CD4-positive, alpha-beta T cell (primary cell): ENCODE data around the gene HPS1. TPM values are rescaled to one million over a fixed set of nuclear protein-coding genes. Genes with fewer than 3 reads are reported as not detected.

ENCODE experiments used
- ATAC-seq: fragments of 200-7000 bp; cut with Tn5 transposase; one replicate; pipeline ENCODE4 v1.10.0; 2022; ENCODE audit warnings: mild to moderate bottlenecking; ENCODE audit not compliant: poor library complexity
- CTCF ChIA-PET: fragments of 350-600 bp; sonication (Branson Sonifier 250); formaldehyde crosslinking; loops from one replicate; lab custom pipeline; 2021; ENCODE audit warnings: antibody characterized with exemption, inconsistent platforms; lab: Charles Lee
- POLR2A ChIA-PET: fragments of 350-600 bp; sonication (Branson Sonifier 250); formaldehyde crosslinking; loops from one replicate; lab custom pipeline; 2021; ENCODE audit warnings: antibody characterized with exemption, inconsistent platforms; lab: Charles Lee
- DNase-seq, 14 experiments: peaks; one replicate each; pipeline ENCODE4 v3.0.0-alpha.2; 2013 to 2020; ENCODE audit warnings: mixed read lengths in 2 of 14
- H3K27ac ChIP-seq, 2 donors: one replicate each; pipeline versions ENCODE4 v1.5.1 to v1.7.0; 2013; ENCODE audit warnings: low read length in 2 of 2, low read depth in 1 of 2, mild to moderate bottlenecking in 1 of 2
- H3K27me3 ChIP-seq, 2 experiments: 1 replicate in 1 of 2; 2 replicates in 1 of 2; pipeline versions ENCODE4 v1.6.1 to v1.7.0; 2013; ENCODE audit warnings: low read length in 2 of 2, control low read depth in 1 of 2, mild to moderate bottlenecking in 1 of 2, moderate library complexity in 1 of 2; ENCODE audit not compliant: insufficient read depth in 2 of 2, control insufficient read depth in 1 of 2
- H3K36me3 ChIP-seq: one replicate; pipeline ENCODE4 v1.6.1; 2013; ENCODE audit warnings: low read length, control low read depth; ENCODE audit not compliant: insufficient read depth
- H3K4me1 ChIP-seq: one replicate; pipeline ENCODE4 v1.6.1; 2013; ENCODE audit warnings: low read length, control low read depth; ENCODE audit not compliant: insufficient read depth
- H3K4me3 ChIP-seq: one replicate; pipeline ENCODE4 v1.5.1; 2013; ENCODE audit warnings: mild to moderate bottlenecking, low read length, moderate library complexity
- H3K9me3 ChIP-seq, 2 experiments: 1 replicate in 1 of 2; 2 replicates in 1 of 2; pipeline versions ENCODE4 v1.6.1 to v1.7.0; 2013; ENCODE audit warnings: low read length in 2 of 2, mild to moderate bottlenecking in 2 of 2, control low read depth in 1 of 2, moderate library complexity in 1 of 2; ENCODE audit not compliant: control insufficient read depth in 1 of 2, insufficient read depth in 1 of 2
- H3K27ac Mint-ChIP-seq: one replicate; pipeline ENCODE4 v1.8.0; 2020; ENCODE audit warnings: mixed read lengths
- H3K27me3 Mint-ChIP-seq: one replicate; pipeline ENCODE4 v1.8.0; 2021; ENCODE audit warnings: mixed read lengths
- H3K36me3 Mint-ChIP-seq: one replicate; pipeline ENCODE4 v1.8.0; 2021; ENCODE audit warnings: low read depth, mixed read lengths
- H3K4me1 Mint-ChIP-seq: one replicate; pipeline ENCODE4 v1.8.0; 2021; ENCODE audit warnings: low read depth, mixed read lengths
- H3K4me3 Mint-ChIP-seq: one replicate; pipeline ENCODE4 v1.8.0; 2020; ENCODE audit warnings: mild to moderate bottlenecking, mixed read lengths
- H3K9me3 Mint-ChIP-seq: one replicate; pipeline ENCODE4 v1.8.0; 2020; ENCODE audit warnings: mixed read lengths
- intact Hi-C, 2 experiments: fragments of 100-400 bp; cut with DNase I in 1 of 2; cut with micrococcal nuclease in 1 of 2; formaldehyde crosslinking; loops; one replicate each; pipeline versions ENCODE4 v1.15.1 to v1.9.0; 2023 to 2025; cut with DNase I, micrococcal nuclease
- total RNA-seq, 174 experiments: library from RNA in 2 of 174; stranded (reverse) in 2 of 174; gene quantifications; one replicate each; pipeline ENCODE4 v1.2.3 and lab custom pipeline; 2021 to 2026
- TF ChIP-seq, protein P1 (sequence below): fragments of 200-600 bp; IDR thresholded peaks from one replicate; pipeline ENCODE4 v1.8.0; 2022; ENCODE audit warnings: antibody characterized with exemption, mild to moderate bottlenecking

Gene HPS1
- total RNA-seq, 2 experiments from 2014 or later, result 49.8 to 50.5 TPM

DNA sequence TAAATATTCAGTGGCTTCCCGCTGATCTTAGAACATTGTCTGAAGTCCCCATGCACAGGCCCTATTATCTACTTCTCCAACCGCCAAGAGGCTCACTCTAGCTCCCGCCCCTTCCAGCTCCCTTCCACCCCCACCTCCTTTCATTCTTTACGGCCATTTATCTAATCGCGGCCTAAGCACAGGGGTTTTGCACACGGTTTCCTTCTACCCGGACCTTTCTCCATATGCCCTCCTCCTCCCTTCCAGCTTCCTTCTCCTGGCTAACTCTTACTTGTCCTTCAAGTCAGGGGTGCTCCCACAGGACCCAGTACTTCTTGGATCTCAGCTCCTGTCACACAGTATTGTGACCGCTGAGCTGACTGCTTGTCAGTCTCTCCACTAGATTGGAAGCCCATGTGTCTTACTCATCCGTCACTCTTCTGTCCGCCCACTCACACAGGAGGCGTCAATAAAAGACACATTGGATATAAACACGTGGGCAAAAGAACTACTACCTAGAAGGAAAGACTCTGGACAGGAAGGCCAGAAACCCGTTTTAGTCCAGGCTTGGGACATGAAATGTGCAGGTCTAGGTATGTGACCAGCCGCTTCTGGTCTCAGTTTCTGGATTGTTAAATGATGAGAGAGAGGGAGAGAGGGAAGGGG is 20.2 kb upstream of the HPS1 start:
- DNase-seq (no peak), ATAC-seq (no peak)
- peaks cover 10% of the 10 kb centered on the region for H3K4me1 Mint-ChIP-seq
- no peaks in the 10 kb centered on the region for H3K36me3 Mint-ChIP-seq
- H3K4me1 ChIP-seq, result peaks cover 5% of the 10 kb centered on the region
- peaks cover 0 to 7% of the 10 kb centered on the region in 2 experiments for H3K27me3 ChIP-seq
- peak overlapping the region; percentile 76 for H3K4me3 ChIP-seq
- H3K4me3 Mint-ChIP-seq, result peak overlapping the region; percentile 99
- H3K27ac ChIP-seq, result no peak overlapping the region
- H3K9me3 ChIP-seq, result no peaks in the 10 kb centered on the region
- POLR2A ChIA-PET, result interaction anchor here (1.0 to 1.1 kb wide), 3 partner anchors 21 to 780 kb away, joined by 3 to 8 read pairs (median 5); partner anchors contain the start of gene HPS1
- CTCF ChIA-PET, result interaction anchor here (0.6 to 1.9 kb wide), 6 partner anchors 9 to 782 kb away, joined by 3 to 14 read pairs (median 4); no protein-coding TSS in a partner anchor
- peak overlapping the region; percentile 40 for H3K27ac Mint-ChIP-seq
- intact Hi-C loops, result loop anchor here (1.0 to 10.0 kb wide), 7 partner anchors 197 to 1580 kb away; partner anchors contain the start of gene GOT1 (in 1 of the 2)
- H3K27me3 Mint-ChIP-seq, result peaks cover 17% of the 10 kb centered on the region
- H3K9me3 Mint-ChIP-seq, result no peaks in the 10 kb centered on the region
- TF ChIP-seq, protein P1, sequence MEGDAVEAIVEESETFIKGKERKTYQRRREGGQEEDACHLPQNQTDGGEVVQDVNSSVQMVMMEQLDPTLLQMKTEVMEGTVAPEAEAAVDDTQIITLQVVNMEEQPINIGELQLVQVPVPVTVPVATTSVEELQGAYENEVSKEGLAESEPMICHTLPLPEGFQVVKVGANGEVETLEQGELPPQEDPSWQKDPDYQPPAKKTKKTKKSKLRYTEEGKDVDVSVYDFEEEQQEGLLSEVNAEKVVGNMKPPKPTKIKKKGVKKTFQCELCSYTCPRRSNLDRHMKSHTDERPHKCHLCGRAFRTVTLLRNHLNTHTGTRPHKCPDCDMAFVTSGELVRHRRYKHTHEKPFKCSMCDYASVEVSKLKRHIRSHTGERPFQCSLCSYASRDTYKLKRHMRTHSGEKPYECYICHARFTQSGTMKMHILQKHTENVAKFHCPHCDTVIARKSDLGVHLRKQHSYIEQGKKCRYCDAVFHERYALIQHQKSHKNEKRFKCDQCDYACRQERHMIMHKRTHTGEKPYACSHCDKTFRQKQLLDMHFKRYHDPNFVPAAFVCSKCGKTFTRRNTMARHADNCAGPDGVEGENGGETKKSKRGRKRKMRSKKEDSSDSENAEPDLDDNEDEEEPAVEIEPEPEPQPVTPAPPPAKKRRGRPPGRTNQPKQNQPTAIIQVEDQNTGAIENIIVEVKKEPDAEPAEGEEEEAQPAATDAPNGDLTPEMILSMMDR, result no peak
- no peaks in the 10 kb centered on the region for H3K36me3 ChIP-seq

DNA sequence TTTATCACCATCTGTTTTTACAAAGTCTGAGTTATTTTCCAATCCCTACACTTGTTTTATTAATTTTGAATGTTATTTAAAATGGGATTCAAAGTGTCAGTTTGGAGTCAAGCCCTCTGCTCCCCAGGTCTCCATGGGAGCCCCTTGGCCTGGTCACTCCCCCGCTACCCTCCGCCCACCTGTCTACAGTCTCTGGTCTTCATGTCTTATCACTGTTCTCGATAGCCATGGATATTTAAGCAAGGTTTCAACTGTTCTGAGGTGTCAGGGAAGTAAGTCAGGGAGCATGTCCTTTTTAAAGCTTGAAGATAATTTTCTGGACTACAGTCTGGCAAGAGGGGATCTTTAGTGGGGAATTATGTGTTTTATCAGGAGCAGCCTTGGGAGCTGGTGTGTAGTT is 19.1 kb upstream of the HPS1 start:
- intact Hi-C loops, result loop anchor here (5.0 to 10.0 kb wide), 4 partner anchors 929 to 1581 kb away; partner anchors contain the start of gene GOT1 (in 1 of the 2)
- DNase-seq, result no peak
- Histone ChIP-seq H3K27me3 (peaks cover 0 to 7% of the 10 kb centered on the region in 2 experiments), H3K27ac (no peak overlapping the region), H3K9me3 (no peaks in the 10 kb centered on the region), H3K36me3 (no peaks in the 10 kb centered on the region), H3K4me3 (no peak overlapping the region), H3K4me1 (peaks cover 5% of the 10 kb centered on the region)
- H3K27me3 Mint-ChIP-seq, result peaks cover 15% of the 10 kb centered on the region
- no peaks in the 10 kb centered on the region for H3K9me3 Mint-ChIP-seq
- ChIA-PET CTCF (interaction anchor here (0.7 kb wide), 1 partner anchor 1086 kb away, joined by 3 read pairs; no protein-coding TSS in a partner anchor), POLR2A (no interaction called here)
- no peaks in the 10 kb centered on the region for H3K36me3 Mint-ChIP-seq
- ATAC-seq, result no peak
- no peak overlapping the region for H3K27ac Mint-ChIP-seq
- H3K4me1 Mint-ChIP-seq, result peaks cover 10% of the 10 kb centered on the region
- TF ChIP-seq, protein P1, result no peak
- no peak overlapping the region for H3K4me3 Mint-ChIP-seq

DNA sequence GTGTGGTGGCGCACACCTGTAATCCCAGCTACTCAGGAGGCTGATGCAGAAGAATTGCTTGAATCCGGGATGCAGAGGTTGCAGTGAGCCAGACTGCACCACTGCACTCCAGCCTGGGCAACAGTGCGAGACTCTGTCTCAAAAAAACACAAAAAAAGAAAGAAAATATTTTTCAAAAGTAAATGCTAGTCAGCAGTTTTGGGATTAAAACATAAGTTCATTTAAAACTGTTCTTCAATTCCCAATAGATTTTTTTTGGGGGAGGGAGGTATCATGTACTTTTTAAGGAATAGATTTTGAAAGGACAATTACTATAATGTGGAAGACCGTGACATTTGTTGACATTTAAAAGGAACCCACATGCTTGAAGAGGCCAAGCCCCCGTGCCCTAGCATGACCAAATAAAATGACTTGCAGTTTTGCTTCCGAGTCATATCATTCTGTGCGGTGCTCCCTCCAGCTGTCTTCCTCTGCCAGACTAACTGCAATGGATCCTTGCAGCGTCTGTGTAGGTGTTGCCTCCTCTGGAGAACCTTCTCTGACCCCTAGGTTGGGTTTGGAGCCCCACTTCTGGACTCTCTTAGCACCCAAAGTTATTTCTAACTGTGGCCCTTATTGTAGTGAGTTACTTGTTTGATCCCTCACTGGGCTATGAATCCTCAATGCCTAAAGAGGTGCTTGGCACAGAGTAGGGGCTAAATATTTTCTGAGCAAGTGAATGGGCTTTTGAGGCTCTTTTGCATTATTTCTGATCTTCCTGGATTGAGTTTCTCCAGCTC is 17.4 kb upstream of the HPS1 start:
- TF ChIP-seq, protein P1, result no peak
- H3K4me3 Mint-ChIP-seq, result no peak overlapping the region
- no peaks in the 10 kb centered on the region for H3K36me3 Mint-ChIP-seq
- H3K36me3 ChIP-seq, result no peaks in the 10 kb centered on the region
- no peak overlapping the region for H3K27ac ChIP-seq
- intact Hi-C loops, result loop anchor here (10.0 kb wide), 3 partner anchors 931 to 1151 kb away; partner anchors contain the start of gene GOT1 (in 1 of the 2)
- ChIA-PET POLR2A (no interaction called here), CTCF (no interaction called here)
- peaks cover 10% of the 10 kb centered on the region for H3K4me1 Mint-ChIP-seq
- H3K27ac Mint-ChIP-seq, result no peak overlapping the region
- no peak for DNase-seq
- ATAC-seq, result no peak
- H3K4me3 ChIP-seq, result no peak overlapping the region
- H3K27me3 ChIP-seq, result peaks cover 0 to 4% of the 10 kb centered on the region in 2 experiments
- peaks cover 5% of the 10 kb centered on the region for H3K4me1 ChIP-seq
- no peaks in the 10 kb centered on the region for H3K9me3 Mint-ChIP-seq
- peaks cover 14% of the 10 kb centered on the region for H3K27me3 Mint-ChIP-seq
- H3K9me3 ChIP-seq, result no peaks in the 10 kb centered on the region
